Measurements from ENCODE around the gene WIPF3. TPM values are rescaled to one million over a fixed set of nuclear protein-coding genes. Genes with fewer than 3 reads are reported as not detected.

Gene WIPF3
- total RNA-seq, 2 experiments from 2014 or later: not detected

DNA sequence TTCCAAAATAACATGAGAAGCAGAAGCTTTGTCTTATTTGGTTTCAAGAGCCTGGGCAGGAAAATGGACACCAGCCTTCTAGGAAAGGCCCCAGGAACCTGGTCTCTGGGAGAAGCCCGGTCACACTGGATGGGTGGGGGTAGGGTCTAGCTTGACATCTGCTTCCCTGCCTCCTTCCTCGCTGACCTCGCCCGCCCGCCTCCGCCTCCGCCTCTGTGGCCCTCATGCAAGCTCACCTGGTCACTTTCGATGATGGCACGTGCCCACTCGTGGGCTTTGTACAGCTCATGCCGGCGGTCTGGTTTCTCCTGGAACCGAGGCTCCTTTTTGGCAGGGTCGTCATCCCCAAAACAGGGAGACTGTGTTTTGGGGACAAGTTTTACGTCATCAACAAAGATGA is 119.9 kb downstream of the WIPF3 start:
- ATAC-seq (ENCODE audit: poor library complexity) (no peak), DNase-seq (no peak)
- H3K4me3 Mint-ChIP-seq: no peak overlapping the region
- ChIA-PET CTCF (no interaction called here), POLR2A (no interaction called here)
- intact Hi-C loops (cut with DNase I, micrococcal nuclease): no loop called here
- Histone ChIP-seq H3K4me1 (ENCODE audit: insufficient read depth, low read length) (no peaks in the 10 kb centered on the region), H3K9me3 (ENCODE audit: control insufficient read depth in 1 of 2, insufficient read depth in 1 of 2, low read length in 2 of 2) (peaks cover 0 to 3% of the 10 kb centered on the region in 2 experiments), H3K4me3 (ENCODE audit: low read length) (no peak overlapping the region), H3K27me3 (ENCODE audit: control insufficient read depth in 1 of 2, insufficient read depth in 2 of 2, low read length in 2 of 2) (no peaks in the 10 kb centered on the region), H3K27ac (ENCODE audit: low read depth in 1 of 2, low read length in 2 of 2) (no peak overlapping the region), H3K36me3 (ENCODE audit: insufficient read depth, low read length) (no peaks in the 10 kb centered on the region)
- H3K27me3 Mint-ChIP-seq: no peaks in the 10 kb centered on the region
- H3K36me3 Mint-ChIP-seq (ENCODE audit: low read depth): no peaks in the 10 kb centered on the region
- no peak overlapping the region for H3K27ac Mint-ChIP-seq
- H3K9me3 Mint-ChIP-seq: no peaks in the 10 kb centered on the region
- no peaks in the 10 kb centered on the region for H3K4me1 Mint-ChIP-seq (ENCODE audit: low read depth)
- no peak for TF ChIP-seq CTCF (IDR thresholded peaks at IDR 0.05)

DNA sequence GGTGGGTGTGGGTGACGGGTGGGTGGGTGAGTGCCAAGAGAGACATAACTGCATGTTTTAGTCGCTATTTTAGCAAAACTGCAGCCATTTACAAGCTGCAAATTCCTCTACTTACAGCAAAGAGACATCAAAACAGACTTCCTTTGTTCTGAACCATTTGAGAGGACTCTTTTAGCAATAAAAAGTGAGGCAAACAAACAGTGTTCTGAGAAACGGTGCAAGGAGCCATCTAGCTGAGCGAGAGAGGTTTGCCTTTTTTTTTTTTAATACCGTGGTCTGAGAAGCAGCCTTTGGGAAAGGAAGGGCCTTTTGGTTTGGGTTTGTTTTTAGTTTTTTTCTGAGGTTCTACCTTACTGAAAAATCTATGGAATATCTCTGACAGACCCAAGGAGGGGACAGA is 120.4 kb downstream of the WIPF3 start:
- ChIA-PET CTCF (no interaction called here), POLR2A (no interaction called here)
- ATAC-seq (ENCODE audit: poor library complexity) (no peak), DNase-seq (no peak)
- H3K36me3 ChIP-seq (ENCODE audit: insufficient read depth, low read length): no peaks in the 10 kb centered on the region
- H3K4me3 ChIP-seq (ENCODE audit: low read length): no peak overlapping the region
- no peaks in the 10 kb centered on the region for H3K4me1 ChIP-seq (ENCODE audit: insufficient read depth, low read length)
- no peak overlapping the region for H3K27ac ChIP-seq (ENCODE audit: low read depth in 1 of 2, low read length in 2 of 2)
- Mint-ChIP-seq H3K4me3 (no peak overlapping the region), H3K27ac (no peak overlapping the region), H3K9me3 (no peaks in the 10 kb centered on the region), H3K4me1 (ENCODE audit: low read depth) (no peaks in the 10 kb centered on the region), H3K27me3 (no peaks in the 10 kb centered on the region), H3K36me3 (ENCODE audit: low read depth) (no peaks in the 10 kb centered on the region)
- TF ChIP-seq CTCF (IDR thresholded peaks at IDR 0.05): no peak
- intact Hi-C loops (cut with DNase I, micrococcal nuclease): no loop called here
- peaks cover 0 to 3% of the 10 kb centered on the region in 2 experiments for H3K9me3 ChIP-seq (ENCODE audit: control insufficient read depth in 1 of 2, insufficient read depth in 1 of 2, low read length in 2 of 2)
- H3K27me3 ChIP-seq (ENCODE audit: control insufficient read depth in 1 of 2, insufficient read depth in 2 of 2, low read length in 2 of 2): no peaks in the 10 kb centered on the region

DNA sequence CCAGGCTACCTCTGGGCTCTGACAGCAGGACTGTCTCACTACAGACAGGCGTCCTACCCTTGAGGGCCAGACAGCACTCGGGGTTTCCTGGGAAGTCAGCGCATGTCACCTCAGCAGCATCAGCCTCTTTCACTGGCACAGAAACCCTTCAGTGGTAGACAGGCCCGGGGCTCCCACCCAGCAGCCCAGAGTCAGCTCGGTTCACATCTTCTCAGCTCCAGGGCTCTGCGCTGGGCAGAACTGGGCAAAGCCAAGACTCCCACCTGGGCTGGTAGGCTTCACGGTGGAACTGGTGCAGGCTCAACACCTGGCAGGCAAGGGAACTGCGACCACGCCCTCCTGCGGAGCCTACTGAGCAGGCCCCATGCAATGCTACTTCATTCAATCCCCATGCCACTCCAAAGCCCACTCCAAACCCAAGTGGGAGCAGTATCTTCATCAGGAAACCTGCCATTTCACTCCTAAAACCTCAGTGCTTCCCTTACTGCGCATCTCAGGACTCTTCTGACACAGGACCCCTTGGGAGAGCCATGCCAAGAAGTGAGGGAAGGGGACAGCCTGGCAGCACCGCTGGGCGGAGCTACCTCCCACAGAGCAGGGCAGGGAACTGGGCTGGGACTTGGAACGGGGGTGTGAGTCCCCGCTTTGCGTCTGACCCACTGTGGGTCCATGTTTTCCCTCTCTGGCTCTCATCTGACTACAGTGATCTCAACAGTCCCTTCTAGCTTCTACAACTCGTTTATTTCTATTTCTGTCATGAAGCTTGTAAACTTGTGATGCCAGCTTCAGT is 122.9 kb downstream of the WIPF3 start:
- Mint-ChIP-seq H3K9me3 (no peaks in the 10 kb centered on the region), H3K27me3 (no peaks in the 10 kb centered on the region), H3K4me1 (ENCODE audit: low read depth) (no peaks in the 10 kb centered on the region), H3K4me3 (no peak overlapping the region), H3K36me3 (ENCODE audit: low read depth) (no peaks in the 10 kb centered on the region), H3K27ac (no peak overlapping the region)
- ChIA-PET POLR2A (no interaction called here), CTCF (interaction anchor here (0.8 kb wide), 1 partner anchor 8 kb away, joined by 3 read pairs; no protein-coding TSS in a partner anchor)
- Histone ChIP-seq H3K4me3 (ENCODE audit: low read length) (no peak overlapping the region), H3K36me3 (ENCODE audit: insufficient read depth, low read length) (no peaks in the 10 kb centered on the region), H3K27ac (ENCODE audit: low read depth in 1 of 2, low read length in 2 of 2) (no peak overlapping the region), H3K9me3 (ENCODE audit: control insufficient read depth in 1 of 2, insufficient read depth in 1 of 2, low read length in 2 of 2) (peaks cover 0 to 3% of the 10 kb centered on the region in 2 experiments), H3K4me1 (ENCODE audit: insufficient read depth, low read length) (no peaks in the 10 kb centered on the region), H3K27me3 (ENCODE audit: control insufficient read depth in 1 of 2, insufficient read depth in 2 of 2, low read length in 2 of 2) (no peaks in the 10 kb centered on the region)
- intact Hi-C loops (cut with DNase I, micrococcal nuclease): no loop called here
- ATAC-seq (ENCODE audit: poor library complexity) (no peak), DNase-seq (no peak)
- TF ChIP-seq CTCF (IDR thresholded peaks at IDR 0.05): no peak

All from CD4-positive, alpha-beta T cell (primary cell).